GM12801 (cell line): Measurements from ENCODE around the gene ARMC2.

Experiments
- TF ChIP-seq, protein P1 (sequence below): IDR thresholded peaks from one replicate; pipeline ENCODE4 v1.5.1; 2011; ENCODE audit warnings: control low read depth; ENCODE audit not compliant: insufficient read length; ENCODE audit errors: extremely low read depth

Gene ARMC2

DNA sequence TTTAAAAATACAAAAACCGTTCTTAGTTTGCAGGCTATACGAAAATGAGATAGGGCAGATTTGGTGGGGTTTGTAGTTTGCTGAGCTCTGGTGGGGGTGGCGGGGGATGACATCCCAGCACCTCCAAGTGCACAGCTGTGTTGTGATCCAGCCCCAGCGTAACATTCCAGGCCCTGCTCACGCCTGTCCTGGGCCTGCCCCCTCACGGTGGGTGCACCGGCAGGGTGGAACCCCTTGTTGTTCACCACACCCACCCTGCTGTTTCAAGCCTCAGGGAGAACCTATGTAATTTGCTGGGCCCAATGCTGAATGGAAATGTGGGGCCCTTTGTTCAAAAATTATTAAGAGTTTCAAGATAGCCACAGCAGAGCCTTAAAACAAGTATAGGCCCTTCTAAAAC, 25.0 kb downstream of the ARMC2 start:
- TF ChIP-seq, protein P1, sequence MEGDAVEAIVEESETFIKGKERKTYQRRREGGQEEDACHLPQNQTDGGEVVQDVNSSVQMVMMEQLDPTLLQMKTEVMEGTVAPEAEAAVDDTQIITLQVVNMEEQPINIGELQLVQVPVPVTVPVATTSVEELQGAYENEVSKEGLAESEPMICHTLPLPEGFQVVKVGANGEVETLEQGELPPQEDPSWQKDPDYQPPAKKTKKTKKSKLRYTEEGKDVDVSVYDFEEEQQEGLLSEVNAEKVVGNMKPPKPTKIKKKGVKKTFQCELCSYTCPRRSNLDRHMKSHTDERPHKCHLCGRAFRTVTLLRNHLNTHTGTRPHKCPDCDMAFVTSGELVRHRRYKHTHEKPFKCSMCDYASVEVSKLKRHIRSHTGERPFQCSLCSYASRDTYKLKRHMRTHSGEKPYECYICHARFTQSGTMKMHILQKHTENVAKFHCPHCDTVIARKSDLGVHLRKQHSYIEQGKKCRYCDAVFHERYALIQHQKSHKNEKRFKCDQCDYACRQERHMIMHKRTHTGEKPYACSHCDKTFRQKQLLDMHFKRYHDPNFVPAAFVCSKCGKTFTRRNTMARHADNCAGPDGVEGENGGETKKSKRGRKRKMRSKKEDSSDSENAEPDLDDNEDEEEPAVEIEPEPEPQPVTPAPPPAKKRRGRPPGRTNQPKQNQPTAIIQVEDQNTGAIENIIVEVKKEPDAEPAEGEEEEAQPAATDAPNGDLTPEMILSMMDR, result no peak

DNA sequence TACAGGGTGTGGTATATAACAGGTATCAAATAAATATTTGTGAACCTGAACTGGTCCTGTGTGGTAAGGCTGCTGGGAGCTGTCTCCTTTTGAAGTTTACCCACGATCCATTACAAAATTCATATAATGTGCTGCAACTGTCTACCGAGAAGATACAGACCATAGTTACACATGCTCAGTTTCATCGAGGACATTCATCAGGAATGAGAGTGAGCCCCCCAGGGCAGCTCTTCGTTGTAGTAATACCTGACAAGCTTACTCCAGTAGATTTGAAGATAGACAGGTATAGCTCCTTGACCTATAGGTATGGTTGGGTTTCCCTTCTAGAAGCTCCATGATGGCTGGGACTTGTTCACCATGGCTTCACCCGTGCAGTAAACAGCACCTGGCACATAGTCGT, 25.7 kb downstream of the ARMC2 start:
- TF ChIP-seq, protein P1, result no peak

DNA sequence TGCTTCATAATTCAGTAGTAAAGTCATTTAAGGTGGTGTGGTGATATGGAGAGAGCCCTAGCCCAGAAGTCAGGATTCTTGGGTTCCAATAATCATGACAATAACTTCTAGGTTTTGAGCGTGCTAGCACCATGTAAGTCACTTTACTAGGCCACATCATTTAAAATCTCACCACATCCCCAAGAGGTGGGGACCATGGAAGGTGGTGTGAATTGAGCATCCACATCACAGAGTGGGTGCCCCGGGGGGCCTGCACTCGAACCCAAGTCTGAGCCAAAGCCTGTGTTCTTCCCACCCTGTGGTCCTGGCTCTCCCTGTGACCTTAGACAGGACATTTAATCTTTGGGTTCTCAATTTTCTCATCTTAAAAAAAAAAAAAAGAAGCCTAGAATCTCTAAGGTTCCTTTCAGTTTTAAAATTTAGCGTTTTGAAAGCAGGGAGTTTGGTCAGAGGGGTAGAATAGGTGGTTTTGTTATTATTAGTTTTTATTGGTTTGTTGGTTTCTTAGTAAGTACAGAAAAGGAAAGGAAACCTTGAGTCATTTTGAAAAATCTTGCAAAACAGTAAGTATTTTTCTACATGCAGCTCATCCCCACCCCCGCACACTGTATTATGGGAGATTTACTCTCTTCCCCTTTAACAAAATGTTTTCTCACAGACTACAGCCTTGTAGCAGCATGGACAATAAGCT, 26.4 kb downstream of the ARMC2 start:
- TF ChIP-seq, protein P1, result no peak

DNA sequence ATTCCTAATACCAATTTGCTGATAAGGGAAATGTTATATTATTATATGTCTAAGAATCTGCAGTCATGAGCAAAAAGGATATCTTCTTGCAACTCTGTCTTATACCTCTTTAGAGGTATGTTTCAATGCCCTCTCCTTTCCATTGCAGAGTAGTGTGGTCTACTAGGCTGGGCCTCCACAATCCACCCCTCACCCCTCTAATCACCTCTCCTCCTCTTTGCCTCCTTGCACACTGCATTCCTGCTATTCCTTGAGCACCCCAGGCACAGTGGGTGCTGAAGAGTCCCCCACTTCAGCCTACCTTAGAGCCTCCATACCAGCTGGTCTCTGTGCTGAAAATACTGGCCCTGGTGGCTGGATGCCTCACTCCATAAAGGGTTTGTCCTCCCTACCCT, 26.9 kb downstream of the ARMC2 start:
- TF ChIP-seq, protein P1, result no peak

DNA sequence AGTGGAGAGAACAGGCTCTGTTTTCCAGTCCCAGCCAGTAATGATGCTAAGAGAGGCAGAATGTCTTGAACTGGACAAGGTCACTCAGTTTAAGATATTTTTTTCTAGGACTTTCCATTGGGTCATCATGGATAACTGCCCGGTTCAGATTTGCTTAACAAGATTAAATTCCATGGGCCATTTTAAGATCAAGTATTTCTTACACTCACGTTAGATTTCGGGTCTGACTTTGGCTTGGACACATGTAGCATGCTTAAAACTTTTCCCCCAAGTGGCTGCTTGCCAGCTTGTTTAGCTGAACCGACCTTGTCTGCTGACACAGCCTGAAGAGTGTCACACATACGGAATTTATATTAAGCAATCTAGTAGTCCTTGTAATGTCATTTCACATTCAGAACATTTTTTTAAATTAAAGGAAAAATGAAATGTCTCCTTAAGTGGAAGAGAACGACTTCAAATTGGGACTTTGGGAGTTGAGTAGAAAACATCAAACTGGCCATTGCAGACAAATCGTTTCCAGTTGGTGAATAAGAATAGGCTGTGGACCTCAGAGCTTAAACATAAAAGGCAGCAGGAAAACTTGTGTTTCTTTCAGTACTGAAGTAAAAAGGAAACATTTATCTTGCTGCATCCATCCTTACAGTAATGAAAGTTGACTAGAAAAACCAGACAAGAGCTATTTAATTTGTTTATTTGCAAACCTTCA, 29.0 kb downstream of the ARMC2 start:
- TF ChIP-seq, protein P1, result no peak

DNA sequence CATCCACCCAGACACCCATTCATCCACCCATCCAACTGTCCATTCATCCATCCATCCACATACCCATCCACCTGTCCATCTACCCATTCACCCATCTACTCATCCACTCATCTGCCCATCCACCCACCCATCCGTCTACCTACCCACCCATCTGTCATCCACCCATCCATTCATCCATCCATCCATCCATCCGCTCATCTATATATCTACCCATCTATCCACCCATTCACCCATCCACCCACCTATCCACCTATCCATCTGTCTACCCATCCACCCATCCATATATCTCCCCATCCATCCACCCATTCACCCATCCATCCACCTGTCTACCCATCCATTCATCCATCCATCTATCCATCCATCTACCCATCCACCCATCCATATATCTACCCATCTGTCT, 30.7 kb downstream of the ARMC2 start:
- TF ChIP-seq, protein P1, result no peak

DNA sequence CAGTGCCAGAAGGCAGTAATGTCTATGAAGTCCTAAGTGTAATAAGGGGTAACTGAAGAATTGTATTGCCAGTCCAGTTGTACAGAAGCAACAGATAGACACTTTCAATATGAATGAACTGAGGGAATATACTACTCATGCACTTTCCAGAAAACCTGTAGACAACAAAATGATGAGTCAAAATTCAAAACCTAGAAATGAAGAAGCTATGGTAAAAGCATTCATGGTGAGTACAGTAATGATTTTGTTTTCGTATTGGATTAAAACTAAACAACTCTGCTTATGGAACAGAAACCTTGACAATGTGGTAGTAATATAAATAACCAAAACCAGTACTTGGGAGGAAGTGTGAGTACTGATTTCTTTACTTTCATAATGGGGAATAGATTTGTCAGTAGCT, 35.0 kb downstream of the ARMC2 start:
- TF ChIP-seq, protein P1, result no peak
